Measurements from ENCODE around the gene SCGB3A2. TPM values are rescaled to one million over a fixed set of nuclear protein-coding genes. Genes with fewer than 3 reads are reported as not detected.

The SCGB3A2 gene
- total and polyA plus RNA-seq, 12 donors, result 0.69 to 0.79 (median 0.71) TPM; not detected in 9

DNA sequence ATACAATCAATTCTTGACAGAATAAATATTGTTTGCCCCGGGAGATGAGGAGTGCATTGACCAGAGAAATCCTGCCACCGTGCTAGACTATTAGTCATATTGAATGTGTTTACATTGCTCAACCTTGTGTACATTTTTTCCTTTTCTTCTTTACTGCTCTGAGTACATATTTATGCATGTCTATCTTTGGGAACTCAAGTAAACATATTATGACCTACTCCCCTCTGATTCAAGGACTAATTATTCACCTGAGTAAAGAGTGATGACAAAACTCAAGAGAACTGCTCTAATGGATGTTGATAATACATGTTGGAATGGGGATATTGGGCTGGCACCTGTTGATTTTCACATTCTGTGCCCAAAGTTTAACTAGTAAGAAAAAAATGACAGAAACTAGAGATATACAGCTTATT, 43.1 kb upstream of the SCGB3A2 start:
- Histone ChIP-seq H3K36me3 (replicated peaks in 1 of 2) (no peaks in the 10 kb centered on the region), H3K4me1 (replicated peaks in 1 of 2) (no peaks in the 10 kb centered on the region), H3K4me3 (no peak overlapping the region), H3K27ac (no peak overlapping the region), H3K9me3 (replicated peaks in 1 of 3) (no peaks in the 10 kb centered on the region), H3K27me3 (no peaks in the 10 kb centered on the region)
- TF ChIP-seq, protein P1, sequence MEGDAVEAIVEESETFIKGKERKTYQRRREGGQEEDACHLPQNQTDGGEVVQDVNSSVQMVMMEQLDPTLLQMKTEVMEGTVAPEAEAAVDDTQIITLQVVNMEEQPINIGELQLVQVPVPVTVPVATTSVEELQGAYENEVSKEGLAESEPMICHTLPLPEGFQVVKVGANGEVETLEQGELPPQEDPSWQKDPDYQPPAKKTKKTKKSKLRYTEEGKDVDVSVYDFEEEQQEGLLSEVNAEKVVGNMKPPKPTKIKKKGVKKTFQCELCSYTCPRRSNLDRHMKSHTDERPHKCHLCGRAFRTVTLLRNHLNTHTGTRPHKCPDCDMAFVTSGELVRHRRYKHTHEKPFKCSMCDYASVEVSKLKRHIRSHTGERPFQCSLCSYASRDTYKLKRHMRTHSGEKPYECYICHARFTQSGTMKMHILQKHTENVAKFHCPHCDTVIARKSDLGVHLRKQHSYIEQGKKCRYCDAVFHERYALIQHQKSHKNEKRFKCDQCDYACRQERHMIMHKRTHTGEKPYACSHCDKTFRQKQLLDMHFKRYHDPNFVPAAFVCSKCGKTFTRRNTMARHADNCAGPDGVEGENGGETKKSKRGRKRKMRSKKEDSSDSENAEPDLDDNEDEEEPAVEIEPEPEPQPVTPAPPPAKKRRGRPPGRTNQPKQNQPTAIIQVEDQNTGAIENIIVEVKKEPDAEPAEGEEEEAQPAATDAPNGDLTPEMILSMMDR (IDR thresholded peaks at IDR 0.05), result no peak
- TF ChIP-seq POLR2A (IDR thresholded peaks at IDR 0.05), result no peak
- 57 to 72% (median 63%) methylated on average over 2 of the region's 2 CpGs for WGBS, 4 donors
- DNase-seq, result no peak
- intact Hi-C loops (cut with DNase I), result no loop called here

DNA sequence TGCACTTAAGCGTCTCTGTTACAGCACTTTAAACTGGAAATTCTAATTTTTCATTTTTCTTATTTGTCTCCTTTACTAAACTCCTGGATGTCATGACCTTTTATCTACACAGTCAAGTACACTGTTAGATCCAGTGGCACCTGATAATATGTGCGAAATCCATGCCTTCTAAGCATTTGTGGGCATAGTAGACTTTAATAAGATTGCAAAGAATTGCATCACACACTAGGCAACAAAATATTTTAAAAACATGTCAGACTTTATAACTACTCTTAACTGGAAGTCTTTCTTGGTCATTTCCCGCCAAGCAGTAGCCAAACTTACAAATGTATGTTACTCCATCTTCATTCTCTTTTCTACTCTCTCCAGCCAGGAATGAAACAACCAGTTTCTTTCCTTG, 42.1 kb upstream of the SCGB3A2 start:
- H3K9me3 ChIP-seq (replicated peaks in 1 of 3), result no peaks in the 10 kb centered on the region
- no peak overlapping the region for H3K27ac ChIP-seq
- no peaks in the 10 kb centered on the region for H3K36me3 ChIP-seq (replicated peaks in 1 of 2)
- H3K4me1 ChIP-seq (replicated peaks in 1 of 2), result no peaks in the 10 kb centered on the region
- WGBS, 4 donors, result 84 to 93% (median 90%) methylated on average over 3 of the region's 3 CpGs
- intact Hi-C loops (cut with DNase I), result no loop called here
- H3K27me3 ChIP-seq, result no peaks in the 10 kb centered on the region
- TF ChIP-seq, protein P1 (IDR thresholded peaks at IDR 0.05), result no peak
- TF ChIP-seq POLR2A (IDR thresholded peaks at IDR 0.05), result no peak
- no peak overlapping the region for H3K4me3 ChIP-seq
- no peak for DNase-seq

DNA sequence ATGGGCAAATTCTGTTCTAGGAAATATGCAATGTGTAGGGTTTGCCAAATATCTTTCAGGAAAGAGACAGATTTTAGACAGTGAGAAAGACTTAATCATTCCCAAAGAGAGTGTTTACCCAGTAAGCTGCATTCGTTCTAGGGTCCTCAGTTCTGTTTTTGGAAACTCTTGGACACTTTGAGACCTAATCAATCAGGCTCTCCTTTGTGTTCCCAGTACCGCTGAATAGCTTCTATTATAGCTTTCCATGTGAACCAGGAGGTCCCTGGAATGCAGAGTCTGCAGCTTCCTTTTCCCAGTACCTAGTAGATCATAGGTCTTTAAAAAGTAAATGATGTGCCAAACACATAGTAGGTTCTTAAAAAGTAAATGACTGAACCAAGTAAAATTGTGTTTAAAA, 35.6 kb upstream of the SCGB3A2 start:
- intact Hi-C loops (cut with DNase I), result no loop called here
- TF ChIP-seq, protein P1 (IDR thresholded peaks at IDR 0.05), result no peak
- no peak for TF ChIP-seq POLR2A (IDR thresholded peaks at IDR 0.05)
- DNase-seq, result no peak
- 46 to 55% (median 52%) methylated on average over 2 of the region's 2 CpGs for WGBS, 4 donors
- Histone ChIP-seq H3K27me3 (peaks cover 19% of the 10 kb centered on the region), H3K9me3 (replicated peaks in 1 of 3) (no peaks in the 10 kb centered on the region), H3K36me3 (replicated peaks in 1 of 2) (no peaks in the 10 kb centered on the region), H3K4me1 (replicated peaks in 1 of 2) (no peaks in the 10 kb centered on the region), H3K4me3 (no peak overlapping the region), H3K27ac (no peak overlapping the region)

DNA sequence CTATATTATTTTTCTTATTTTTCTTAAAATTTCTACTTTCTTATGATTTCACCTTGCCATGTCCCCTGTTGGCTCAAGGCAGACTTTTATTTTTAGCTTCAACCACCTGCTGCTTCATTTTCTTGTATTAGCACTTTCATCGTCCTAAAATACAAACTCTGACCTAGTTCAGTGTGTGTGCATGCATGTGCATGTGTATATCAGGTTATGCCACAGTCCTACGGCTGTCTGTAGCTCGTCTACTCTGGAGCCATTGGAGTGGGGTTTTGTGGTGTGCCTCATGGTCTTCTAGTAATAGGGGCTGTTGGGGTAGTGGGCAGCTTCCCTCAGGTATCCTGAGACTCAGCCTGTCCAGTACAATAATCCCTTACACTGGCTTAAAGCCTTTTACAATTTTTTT, 33.7 kb upstream of the SCGB3A2 start:
- TF ChIP-seq, protein P1 (IDR thresholded peaks at IDR 0.05), result no peak
- TF ChIP-seq POLR2A (IDR thresholded peaks at IDR 0.05), result no peak
- intact Hi-C loops (cut with DNase I), result no loop called here
- H3K27ac ChIP-seq, result no peak overlapping the region
- no peak overlapping the region for H3K4me3 ChIP-seq
- 49 to 75% (median 66%) methylated on average over 3 of the region's 3 CpGs for WGBS, 4 donors
- H3K36me3 ChIP-seq (replicated peaks in 1 of 2), result no peaks in the 10 kb centered on the region
- no peak for DNase-seq
- H3K9me3 ChIP-seq (replicated peaks in 1 of 3), result no peaks in the 10 kb centered on the region
- H3K27me3 ChIP-seq, result peaks cover 19% of the 10 kb centered on the region
- no peaks in the 10 kb centered on the region for H3K4me1 ChIP-seq (replicated peaks in 1 of 2)

Measured in adrenal gland (tissue), 12 donors.